HG02840 (cell line): Measurements from ENCODE around the gene P3H4.
"Not testable (repeated sequence)": the region's sequence is repeated elsewhere in the genome, so short reads cannot be mapped to it uniquely, and the experiment has no call there.

ENCODE experiments used
- ATAC-seq: cut with Tn5 transposase; IDR thresholded peaks from one replicate; pipeline ENCODE4 v1.9.1; 2021; ENCODE audit warnings: mild to moderate bottlenecking, moderate library complexity, moderate number of reproducible peaks; ENCODE audit not compliant: unreplicated experiment, low FRiP score

The P3H4 gene

GRCh38 chr17:41811549-41812380 is at the start of gene P3H4:
TSS of gene P3H4 (minus strand) at chr17:41811949. CDS start at chr17:41811915, 34 bp downstream.
- ATAC-seq: no peak

DNA sequence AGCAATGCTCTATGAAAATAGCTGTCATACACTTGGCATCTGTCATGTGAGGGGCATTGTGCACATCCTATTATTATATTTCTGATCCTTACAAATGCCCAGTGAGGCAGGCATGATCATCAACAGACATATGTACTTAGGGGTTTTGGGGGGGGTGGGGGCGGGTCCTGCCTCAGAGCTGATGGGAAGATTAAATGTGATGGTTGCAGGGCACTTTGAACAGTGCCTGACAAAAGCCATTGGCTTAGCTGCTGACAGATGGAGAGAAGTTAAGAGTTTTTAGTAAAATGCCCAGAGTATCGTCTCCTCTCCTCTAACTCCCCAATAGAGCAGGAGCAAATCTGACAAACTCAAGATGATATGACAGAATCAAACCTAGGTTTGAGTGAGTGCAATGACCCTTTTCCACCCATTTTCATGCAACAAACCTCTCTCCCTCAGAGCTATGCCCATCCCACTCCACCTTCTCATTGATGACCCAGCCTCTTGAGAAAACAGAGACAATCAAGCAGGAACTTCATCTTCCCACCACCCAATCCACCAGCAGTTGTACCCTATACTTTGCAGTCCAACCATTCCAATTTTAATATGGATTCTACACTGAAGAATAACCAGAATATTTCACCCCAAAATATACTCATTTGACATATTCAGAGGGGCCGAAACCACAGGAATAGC is 48.6 kb upstream of the P3H4 start:
- ATAC-seq: no peak

DNA sequence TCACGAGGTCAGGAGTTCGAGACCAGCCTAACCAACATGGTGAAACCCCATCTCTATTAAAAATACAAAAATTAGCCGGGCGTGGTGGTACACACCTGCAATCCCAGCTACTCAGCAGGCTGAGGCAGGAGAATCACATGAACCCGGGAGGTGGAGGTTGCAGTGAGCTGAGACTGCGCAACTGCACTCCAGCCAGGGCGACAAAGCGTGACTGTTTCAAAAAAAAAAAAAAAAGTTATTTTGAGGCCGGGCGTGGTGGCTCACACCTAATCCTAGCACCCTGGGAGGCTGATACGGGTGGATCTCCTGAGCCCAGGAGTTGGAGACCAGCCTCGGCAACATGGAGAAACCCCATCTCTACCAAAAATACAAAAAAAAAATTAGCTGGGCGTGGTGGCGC is 39.6 kb upstream of the P3H4 start:
- not testable (repeated sequence) for ATAC-seq

GRCh38 chr17:41849251-41849990 is 37.7 kb upstream of the P3H4 start:
- ATAC-seq: no peak

GRCh38 chr17:41848788-41849187 is 37.0 kb upstream of the P3H4 start:
- ATAC-seq: no peak

- ATAC-seq: no peak
Measured at GRCh38 chr17:41844971-41845370, 33.2 kb upstream of the P3H4 start.

DNA sequence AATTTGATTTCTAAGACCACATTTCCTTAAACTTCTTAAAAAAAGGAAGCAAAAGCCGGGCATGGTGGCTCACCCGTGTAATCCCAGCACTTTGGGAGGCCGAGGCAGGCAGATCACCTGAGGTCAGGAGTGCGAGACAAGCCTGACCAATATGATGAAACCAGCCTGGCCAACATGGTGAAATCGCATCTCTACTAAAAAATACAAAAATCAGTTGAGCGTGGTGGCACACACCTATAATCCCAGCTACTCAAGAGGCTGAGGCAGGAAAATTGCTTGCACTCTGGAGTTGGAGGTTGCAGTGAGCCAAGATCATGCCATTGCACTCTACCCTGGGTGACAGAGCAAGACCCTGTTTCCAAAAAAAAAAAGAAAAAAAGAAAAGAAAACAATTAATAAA is 29.0 kb upstream of the P3H4 start:
- not testable (repeated sequence) for ATAC-seq

DNA sequence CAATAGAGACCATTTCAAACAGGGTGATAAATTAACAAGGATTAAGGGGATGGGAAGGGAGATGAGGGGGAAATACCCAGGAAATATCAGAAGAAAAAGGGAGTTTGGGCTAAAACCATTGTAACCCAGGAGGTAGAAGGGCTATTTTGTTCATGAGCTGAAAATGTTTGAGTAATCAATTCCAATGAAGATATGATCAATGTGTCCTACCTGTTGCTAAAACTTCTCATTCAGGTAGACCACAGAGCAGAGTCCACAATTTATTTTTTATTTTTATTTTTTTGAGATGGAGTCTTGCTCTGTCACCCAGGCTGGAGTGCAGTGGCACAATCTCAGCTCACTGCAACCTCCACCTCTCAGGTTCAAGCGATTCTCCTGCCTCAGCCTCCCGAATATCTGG is 27.7 kb upstream of the P3H4 start:
- not testable (repeated sequence) for ATAC-seq

DNA sequence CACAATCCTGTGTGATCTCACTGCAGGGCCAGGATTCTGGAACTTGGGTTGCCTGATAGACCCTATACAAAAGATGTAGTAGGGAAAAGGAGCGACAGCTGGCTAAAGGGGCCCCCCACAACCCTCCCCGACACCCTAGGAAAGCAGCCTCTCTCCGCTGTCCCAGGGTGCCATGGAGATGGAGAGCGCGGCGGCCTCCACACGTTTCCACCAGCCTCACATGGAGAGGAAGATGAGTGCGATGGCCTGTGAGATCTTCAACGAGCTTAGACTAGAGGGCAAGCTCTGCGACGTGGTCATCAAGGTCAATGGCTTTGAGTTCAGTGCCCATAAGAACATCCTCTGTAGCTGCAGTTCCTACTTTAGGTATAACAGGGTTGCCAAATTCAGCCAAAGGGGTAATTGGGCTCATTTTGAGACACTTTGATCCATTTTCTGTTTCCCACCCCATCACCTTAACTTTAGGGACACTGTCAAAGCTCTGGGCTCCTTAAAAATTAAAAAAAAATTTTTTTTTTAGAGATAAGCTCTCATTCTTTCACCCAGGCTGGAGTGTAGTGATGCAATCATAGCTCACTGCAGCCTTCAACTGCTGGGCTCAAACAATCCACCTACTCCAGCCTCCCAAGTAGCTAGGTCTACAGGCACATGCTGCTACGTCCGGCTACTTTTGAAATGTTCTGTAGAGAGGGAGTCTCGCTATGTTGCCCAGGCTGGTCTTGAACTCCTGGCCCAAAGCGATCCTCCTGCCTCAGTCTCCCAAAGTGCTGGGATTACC is 26.2 kb upstream of the P3H4 start, which contains the start of gene KLHL10:
KLHL10 (plus strand) TSS at position 65 of the 778 bp plus-strand sequence; CDS start at position 173, 108 bp downstream.
- ATAC-seq: no peak

DNA sequence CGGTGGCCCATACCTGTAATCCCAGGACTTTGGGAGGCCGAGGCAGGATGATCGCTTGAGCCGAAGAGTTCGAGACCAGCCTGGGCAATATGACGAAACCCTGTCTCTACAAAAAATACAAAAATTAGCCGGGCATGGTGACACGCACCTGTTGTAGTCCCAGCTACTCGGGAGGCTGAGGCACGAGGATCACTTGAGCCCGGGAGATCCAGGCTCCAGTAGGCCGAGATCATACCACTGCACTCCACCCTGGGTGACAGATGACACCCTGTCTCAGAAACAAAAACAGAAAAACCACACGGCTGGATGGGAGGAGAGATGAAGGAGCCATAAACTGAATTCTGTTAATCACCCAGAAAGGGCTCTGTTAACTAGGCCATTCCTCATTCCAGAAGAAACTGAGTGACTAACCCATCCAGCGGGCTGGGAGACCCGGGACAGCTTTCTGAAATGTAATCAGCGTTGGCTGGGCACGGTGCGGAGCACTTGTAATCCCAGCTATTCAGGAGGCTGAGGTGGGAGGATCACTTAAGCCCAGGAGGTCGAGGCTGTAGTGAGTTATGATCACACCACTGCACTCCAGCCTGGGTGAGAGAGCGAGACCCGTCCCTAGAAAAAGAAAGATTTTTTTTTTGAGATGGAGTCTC is 24.9 kb upstream of the P3H4 start:
- no peak for ATAC-seq

- peak; percentile 58 for ATAC-seq
Measured at GRCh38 chr17:41835800-41836549, 24.2 kb upstream of the P3H4 start, which contains the start of gene NT5C3B. TSS of gene NT5C3B (minus strand) at chr17:41836232. CDS start at chr17:41836193, 39 bp downstream.

DNA sequence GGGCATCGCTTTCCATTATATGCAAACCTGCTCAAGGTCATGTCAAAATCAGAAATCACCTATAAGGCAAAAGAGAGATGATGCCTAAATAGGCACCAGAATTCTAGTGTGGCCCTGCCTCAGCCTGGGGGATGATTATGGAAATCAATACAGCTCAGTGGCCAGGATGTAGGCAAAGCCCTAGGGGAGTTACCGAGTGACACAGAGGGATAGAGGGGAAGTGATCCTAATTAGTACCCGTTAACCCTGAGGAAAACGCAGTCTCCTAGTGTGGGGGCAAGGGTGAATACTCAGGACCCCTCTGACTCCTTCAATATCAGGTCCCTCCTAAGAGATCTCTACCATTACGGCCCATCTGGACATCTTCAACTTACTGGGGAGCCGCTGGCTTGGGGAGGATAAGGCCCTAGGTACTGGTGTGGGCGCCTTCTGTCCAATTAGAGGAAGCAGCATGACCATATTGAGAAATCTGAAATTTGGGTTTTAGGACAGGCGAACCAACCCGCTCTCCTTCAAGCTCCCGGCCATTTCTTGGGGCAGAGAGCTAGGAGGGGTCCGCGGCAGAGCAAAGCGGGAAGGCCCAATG is 23.6 kb upstream of the P3H4 start:
- ATAC-seq: peak; percentile 24

DNA sequence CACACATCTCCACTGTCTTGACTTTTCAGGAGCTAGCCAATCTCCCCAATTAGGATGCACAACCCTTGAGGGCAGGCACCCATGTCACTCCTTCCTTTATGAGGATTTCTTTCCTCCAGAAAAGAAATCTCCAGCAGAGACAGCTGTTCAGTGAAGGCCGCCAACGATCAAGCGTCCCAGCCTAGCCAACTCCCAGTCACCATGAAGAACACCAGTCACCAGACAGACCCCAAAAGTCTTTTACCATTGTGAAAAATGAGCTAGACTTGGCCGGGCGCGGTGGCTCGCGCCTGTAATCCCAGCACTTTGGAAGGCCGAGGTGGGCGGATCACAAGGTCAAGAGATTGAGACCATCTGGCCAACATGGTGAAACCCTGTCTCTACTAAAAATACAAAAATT is 18.2 kb upstream of the P3H4 start:
- ATAC-seq: not testable (repeated sequence)

DNA sequence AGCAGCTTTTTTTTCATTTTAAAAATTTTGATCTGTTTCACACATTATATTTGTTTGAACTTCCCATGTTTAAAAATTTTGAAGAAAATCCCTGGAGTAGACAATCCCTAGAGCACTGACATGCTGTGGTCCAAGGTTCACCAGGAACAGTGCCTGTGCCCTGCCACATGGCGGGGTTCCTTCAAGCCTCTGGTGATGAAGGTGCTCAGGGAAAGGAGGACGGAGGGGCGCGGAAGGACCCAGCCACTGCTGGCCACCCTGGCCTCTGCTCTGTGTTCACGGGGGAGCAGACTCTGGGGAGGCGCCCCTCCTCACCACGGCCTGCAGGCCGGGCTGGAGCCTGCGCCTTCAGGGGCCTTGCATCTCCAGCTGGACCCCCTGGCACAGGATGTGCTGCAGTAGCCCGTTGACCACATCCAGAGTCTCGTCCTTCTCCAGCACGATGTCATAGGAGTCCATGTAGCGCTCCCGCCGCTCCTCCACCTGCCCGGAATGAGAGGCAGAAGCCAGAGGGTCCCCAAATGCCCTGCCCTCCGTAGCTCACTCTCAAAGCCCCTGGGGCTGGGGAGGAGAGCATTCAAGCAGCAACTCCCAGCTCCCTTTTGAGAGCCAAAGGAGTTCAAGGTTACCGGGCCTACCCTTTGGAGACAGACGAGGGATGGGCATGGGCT is 13.6 kb upstream of the P3H4 start:
- ATAC-seq: no peak

DNA sequence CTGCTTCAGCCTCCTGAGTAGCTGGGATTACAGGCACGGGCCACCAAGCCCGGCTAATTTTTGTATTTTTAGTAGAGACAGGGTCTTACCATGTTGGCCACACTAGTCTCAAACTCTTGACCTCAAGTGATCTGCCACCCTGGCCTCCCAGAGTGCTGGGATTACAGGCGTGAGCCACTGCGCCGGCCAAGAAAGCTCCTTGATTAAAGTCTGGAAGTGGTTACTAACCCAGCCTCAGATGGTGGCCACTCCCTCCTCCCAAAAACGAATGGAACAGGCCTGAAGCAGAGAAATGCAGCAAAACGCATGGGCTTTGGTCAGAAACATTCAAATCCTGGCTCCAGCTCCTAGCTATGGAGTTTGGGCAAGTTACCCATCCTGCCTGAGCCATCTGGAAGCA is 12.3 kb upstream of the P3H4 start:
- ATAC-seq: no peak

DNA sequence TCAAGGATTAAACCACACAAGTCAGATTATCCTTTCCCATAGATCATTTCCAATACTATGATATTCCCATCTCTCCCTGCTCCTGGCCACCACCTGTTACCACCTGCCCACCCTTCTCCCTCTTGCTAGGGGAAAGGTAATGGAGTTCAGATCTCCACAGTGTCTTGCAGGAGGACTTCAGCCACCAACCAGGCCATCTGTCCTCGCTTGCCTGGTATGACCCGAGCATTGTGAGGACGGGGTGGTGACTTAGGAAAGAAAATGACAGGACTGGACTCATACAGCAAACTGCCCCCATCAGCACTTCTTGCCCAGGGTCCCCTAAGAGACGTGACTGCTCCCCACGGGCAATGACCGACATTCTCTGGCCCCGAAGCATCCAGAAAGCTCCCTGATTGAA is 11.8 kb upstream of the P3H4 start:
- no peak for ATAC-seq

DNA sequence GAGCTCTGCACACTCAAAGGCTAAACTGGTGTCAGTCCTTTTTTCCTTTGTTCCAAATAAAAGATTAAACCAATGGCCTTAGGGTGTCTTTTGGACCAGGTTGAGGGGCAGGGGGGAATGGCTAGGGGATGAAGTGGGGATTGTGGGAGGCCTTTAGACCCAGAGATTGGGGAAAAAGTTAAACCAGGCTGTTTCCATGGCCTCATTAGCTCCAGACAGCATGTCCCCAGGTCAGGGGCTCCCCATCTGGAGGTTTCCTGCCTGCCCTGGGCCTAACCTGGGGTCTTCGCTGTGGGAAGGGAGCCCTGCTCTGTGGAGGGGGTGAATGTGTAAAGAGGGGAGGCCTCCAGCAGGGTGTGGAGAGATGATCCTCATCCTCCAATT is 11.4 kb upstream of the P3H4 start:
- no peak for ATAC-seq
